GM12878 (cell line): Measurements from ENCODE around the gene ZFP91. TPM values are rescaled to one million over a fixed set of nuclear protein-coding genes. Genes with fewer than 3 reads are reported as not detected.

Experiments used
- IKZF1 ChIP-seq: fragments of 450-650 bp; conservative IDR thresholded peaks from 2 replicates; pipeline ENCODE4 v1.6.1; 2017; ENCODE audit warnings: antibody characterized with exemption, mild to moderate bottlenecking
- NR2C1 ChIP-seq: fragments of 450-650 bp; IDR thresholded peaks from 2 replicates; pipeline ENCODE4 v1.6.1; 2017; ENCODE audit warnings: antibody characterized with exemption, mild to moderate bottlenecking, moderate library complexity
- TAF1 ChIP-seq: IDR thresholded peaks from 2 replicates; pipeline ENCODE4 v1.6.1; 2011; ENCODE audit warnings: mild to moderate bottlenecking, low read depth, low read length, borderline replicate concordance
- polyA plus RNA-seq, 11 experiments: library from polyadenylated mRNA; depleted of rRNA in 4 of 11; unstranded in 6 of 11; stranded (reverse) in 5 of 11; fragments of >200 nt; fragmentation: Nextera tagmentation in 4 of 11; fragmentation: Illumina TruSeq in 1 of 11; extraction: Ambion mirVana in 4 of 11; extraction: Trizol in 1 of 11; gene quantifications; 1 replicate in 1 of 11; 2 replicates in 10 of 11; pipeline versions ENCODE4 v1.2.1 to v1.2.3, GENCODE V29; 2011 to 2016; ENCODE audit warnings: inconsistent platforms in 2 of 11, missing spikeins in 2 of 11, low read depth in 1 of 11
- total RNA-seq, 4 experiments: library from RNA; depleted of rRNA in 3 of 4; stranded (reverse); fragments of >200 nt in 3 of 4; fragmentation: Illumina TruSeq in 1 of 4; extraction: Trizol in 1 of 4; gene quantifications; 2 replicates each; pipeline versions ENCODE4 v1.2.1 to v1.2.3, GENCODE V29; 2013 to 2021
- TF ChIP-seq, protein P1 (sequence below): fragments of 450-650 bp; IDR thresholded peaks from 2 replicates; pipeline ENCODE4 v1.6.1; 2017; ENCODE audit warnings: borderline replicate concordance
- TF ChIP-seq, protein P2 (sequence below): fragments of 450-650 bp; formaldehyde crosslinking; IDR thresholded peaks from 2 replicates; pipeline ENCODE4 v1.4.0; 2022; ENCODE audit warnings: mild to moderate bottlenecking, moderate library complexity
- TF ChIP-seq, protein P3 (sequence below): fragments of 450-650 bp; IDR thresholded peaks from 2 replicates; pipeline ENCODE4 v1.6.1; 2017; ENCODE audit warnings: low read depth, mild to moderate bottlenecking, moderate library complexity
- TF ChIP-seq, protein P4 (sequence below): fragments of 450-650 bp; IDR thresholded peaks from 2 replicates; pipeline ENCODE4 v1.6.1; 2016; ENCODE audit warnings: mild to moderate bottlenecking

Gene ZFP91
- total and polyA plus RNA-seq, 10 of the 15 experiments (the other 5 are each of a cell fraction or from before 2014, with no cell fraction given), result 12.9 to 54.1 (median 31.7) TPM

DNA sequence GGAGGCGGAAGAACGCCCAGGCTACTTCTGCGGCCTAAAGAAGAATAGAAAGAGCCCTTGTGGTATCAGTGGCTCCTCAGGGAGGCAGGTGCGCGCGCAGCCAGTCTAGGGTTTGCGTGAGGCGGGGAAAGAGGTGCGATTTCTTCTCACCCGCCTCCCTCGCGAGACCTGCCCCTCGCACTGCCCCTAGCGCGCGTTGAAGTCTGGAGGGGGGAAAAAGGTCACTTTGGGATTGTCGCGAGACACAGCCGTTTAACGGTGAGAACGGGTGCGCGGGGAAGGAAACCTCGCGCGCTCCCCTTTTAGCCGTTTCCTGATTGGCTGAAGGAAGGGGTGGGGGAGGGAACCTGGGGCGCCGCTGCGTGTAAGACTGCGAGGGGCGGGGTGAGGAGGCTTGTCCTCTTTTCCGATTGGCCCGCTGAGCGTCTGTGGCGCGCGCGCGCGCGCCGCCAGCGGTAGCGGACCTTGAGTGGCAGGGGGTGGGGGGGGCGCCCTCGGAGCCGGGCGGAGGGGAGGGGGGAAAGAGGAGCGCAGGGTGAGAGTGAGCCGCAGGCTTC, at the start of gene ZFP91 (continued):
- TF ChIP-seq, protein P1, sequence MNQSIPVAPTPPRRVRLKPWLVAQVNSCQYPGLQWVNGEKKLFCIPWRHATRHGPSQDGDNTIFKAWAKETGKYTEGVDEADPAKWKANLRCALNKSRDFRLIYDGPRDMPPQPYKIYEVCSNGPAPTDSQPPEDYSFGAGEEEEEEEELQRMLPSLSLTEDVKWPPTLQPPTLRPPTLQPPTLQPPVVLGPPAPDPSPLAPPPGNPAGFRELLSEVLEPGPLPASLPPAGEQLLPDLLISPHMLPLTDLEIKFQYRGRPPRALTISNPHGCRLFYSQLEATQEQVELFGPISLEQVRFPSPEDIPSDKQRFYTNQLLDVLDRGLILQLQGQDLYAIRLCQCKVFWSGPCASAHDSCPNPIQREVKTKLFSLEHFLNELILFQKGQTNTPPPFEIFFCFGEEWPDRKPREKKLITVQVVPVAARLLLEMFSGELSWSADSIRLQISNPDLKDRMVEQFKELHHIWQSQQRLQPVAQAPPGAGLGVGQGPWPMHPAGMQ, result peak; percentile 88
- TF ChIP-seq NR2C1 (0 out of 2 replicates have a peak, but pooled peaks have one; percentile 29), TAF1 (peak; percentile 76), IKZF1 (no peak)
- TF ChIP-seq, protein P2, sequence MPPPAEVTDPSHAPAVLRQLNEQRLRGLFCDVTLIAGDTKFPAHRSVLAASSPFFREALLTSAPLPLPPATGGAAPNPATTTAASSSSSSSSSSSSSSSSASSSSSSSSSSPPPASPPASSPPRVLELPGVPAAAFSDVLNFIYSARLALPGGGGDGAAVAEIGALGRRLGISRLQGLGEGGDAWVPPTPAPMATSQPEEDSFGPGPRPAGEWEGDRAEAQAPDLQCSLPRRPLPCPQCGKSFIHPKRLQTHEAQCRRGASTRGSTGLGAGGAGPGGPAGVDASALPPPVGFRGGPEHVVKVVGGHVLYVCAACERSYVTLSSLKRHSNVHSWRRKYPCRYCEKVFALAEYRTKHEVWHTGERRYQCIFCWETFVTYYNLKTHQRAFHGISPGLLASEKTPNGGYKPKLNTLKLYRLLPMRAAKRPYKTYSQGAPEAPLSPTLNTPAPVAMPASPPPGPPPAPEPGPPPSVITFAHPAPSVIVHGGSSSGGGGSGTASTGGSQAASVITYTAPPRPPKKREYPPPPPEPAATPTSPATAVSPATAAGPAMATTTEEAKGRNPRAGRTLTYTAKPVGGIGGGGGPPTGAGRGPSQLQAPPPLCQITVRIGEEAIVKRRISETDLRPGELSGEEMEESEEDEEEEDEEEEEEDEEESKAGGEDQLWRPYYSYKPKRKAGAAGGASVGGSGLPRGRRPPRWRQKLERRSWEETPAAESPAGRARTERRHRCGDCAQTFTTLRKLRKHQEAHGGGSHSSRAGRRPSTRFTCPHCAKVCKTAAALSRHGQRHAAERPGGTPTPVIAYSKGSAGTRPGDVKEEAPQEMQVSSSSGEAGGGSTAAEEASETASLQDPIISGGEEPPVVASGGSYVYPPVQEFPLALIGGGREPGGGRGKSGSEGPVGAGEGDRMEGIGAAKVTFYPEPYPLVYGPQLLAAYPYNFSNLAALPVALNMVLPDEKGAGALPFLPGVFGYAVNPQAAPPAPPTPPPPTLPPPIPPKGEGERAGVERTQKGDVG, result no peak
- TF ChIP-seq, protein P3, sequence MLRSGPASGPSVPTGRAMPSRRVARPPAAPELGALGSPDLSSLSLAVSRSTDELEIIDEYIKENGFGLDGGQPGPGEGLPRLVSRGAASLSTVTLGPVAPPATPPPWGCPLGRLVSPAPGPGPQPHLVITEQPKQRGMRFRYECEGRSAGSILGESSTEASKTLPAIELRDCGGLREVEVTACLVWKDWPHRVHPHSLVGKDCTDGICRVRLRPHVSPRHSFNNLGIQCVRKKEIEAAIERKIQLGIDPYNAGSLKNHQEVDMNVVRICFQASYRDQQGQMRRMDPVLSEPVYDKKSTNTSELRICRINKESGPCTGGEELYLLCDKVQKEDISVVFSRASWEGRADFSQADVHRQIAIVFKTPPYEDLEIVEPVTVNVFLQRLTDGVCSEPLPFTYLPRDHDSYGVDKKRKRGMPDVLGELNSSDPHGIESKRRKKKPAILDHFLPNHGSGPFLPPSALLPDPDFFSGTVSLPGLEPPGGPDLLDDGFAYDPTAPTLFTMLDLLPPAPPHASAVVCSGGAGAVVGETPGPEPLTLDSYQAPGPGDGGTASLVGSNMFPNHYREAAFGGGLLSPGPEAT, result peak; percentile 57
- TF ChIP-seq, protein P4, sequence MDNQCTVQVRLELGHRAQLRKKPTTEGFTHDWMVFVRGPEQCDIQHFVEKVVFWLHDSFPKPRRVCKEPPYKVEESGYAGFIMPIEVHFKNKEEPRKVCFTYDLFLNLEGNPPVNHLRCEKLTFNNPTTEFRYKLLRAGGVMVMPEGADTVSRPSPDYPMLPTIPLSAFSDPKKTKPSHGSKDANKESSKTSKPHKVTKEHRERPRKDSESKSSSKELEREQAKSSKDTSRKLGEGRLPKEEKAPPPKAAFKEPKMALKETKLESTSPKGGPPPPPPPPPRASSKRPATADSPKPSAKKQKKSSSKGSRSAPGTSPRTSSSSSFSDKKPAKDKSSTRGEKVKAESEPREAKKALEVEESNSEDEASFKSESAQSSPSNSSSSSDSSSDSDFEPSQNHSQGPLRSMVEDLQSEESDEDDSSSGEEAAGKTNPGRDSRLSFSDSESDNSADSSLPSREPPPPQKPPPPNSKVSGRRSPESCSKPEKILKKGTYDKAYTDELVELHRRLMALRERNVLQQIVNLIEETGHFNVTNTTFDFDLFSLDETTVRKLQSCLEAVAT, result peak; percentile 80
